Skeletal muscle tissue (tissue), 4 donors: ENCODE data around the gene OSBPL5. TPM values are rescaled to one million over a fixed set of nuclear protein-coding genes. Genes with fewer than 3 reads are reported as not detected.

ENCODE experiments used
- H3K27ac ChIP-seq: one replicate; pipeline ENCODE4 v1.7.0; 2013; ENCODE audit warnings: mild to moderate bottlenecking, low read depth, low read length, inconsistent platforms
- H3K27me3 ChIP-seq, 3 donors: one replicate each; pipeline ENCODE4 v1.7.0; 2013; ENCODE audit warnings: low read length in 3 of 3; ENCODE audit not compliant: control insufficient read depth in 3 of 3, insufficient read depth in 3 of 3
- H3K36me3 ChIP-seq, 3 donors: one replicate each; pipeline ENCODE4 v1.7.0; 2013; ENCODE audit warnings: low read length in 3 of 3; ENCODE audit not compliant: control insufficient read depth in 3 of 3, insufficient read depth in 3 of 3
- H3K4me1 ChIP-seq, 3 donors: one replicate each; pipeline ENCODE4 v1.7.0; 2013; ENCODE audit warnings: low read length in 3 of 3, mild to moderate bottlenecking in 3 of 3; ENCODE audit not compliant: control insufficient read depth in 3 of 3, insufficient read depth in 3 of 3
- H3K4me3 ChIP-seq, 3 donors: one replicate each; pipeline ENCODE4 v1.7.0; 2013; ENCODE audit warnings: low read length in 3 of 3
- H3K9ac ChIP-seq, 3 donors: one replicate each; pipeline ENCODE4 v1.7.0; 2013; ENCODE audit warnings: low read length in 3 of 3, mild to moderate bottlenecking in 3 of 3, moderate library complexity in 2 of 3, low read depth in 1 of 3
- H3K9me3 ChIP-seq, 3 donors: one replicate each; pipeline ENCODE4 v1.7.0; 2013; ENCODE audit warnings: low read length in 3 of 3; ENCODE audit not compliant: control insufficient read depth in 3 of 3
- total RNA-seq: library from RNA; depleted of rRNA; stranded (reverse); fragments of >200 nt; gene quantifications from one replicate; pipeline ENCODE4 v1.2.3, GENCODE V29; 2014
- donor health status: Osteomylitis.

OSBPL5 gene
- total RNA-seq = 19.3 TPM

GRCh38 chr11:3165152-3165705 lies at the start of gene OSBPL5:
TSS of gene OSBPL5 (minus strand) at chr11:3165310. CDS start at chr11:3129148, 36,162 bp downstream.
- no peaks in the 10 kb centered on the region for H3K36me3 ChIP-seq
- H3K27ac ChIP-seq = peak within 1 kb of the TSS; percentile 60
- H3K27me3 ChIP-seq = no peaks in the 10 kb centered on the region
- peaks cover 66 to 70% (median 67%) of the 10 kb centered on the region in 3 donors for H3K4me1 ChIP-seq
- no peaks in the 10 kb centered on the region for H3K9me3 ChIP-seq
- H3K9ac ChIP-seq = peak within 1 kb of the TSS; percentile 69 to 86 (median 75)
- H3K4me3 ChIP-seq = peak within 1 kb of the TSS; percentile 78 to 80 (median 78)

GRCh38 chr11:3214420-3214699 lies 49.2 kb upstream of the OSBPL5 start:
- Histone ChIP-seq H3K4me3 (no peak overlapping the region), H3K27me3 (peaks cover 18 to 48% (median 42%) of the 10 kb centered on the region in 3 donors), H3K9me3 (peaks cover 0 to 4% (median 0%) of the 10 kb centered on the region in 3 donors), H3K27ac (no peak overlapping the region), H3K9ac (no peak overlapping the region), H3K36me3 (no peaks in the 10 kb centered on the region), H3K4me1 (no peaks in the 10 kb centered on the region)

- no peak overlapping the region for H3K4me3 ChIP-seq
- H3K9ac ChIP-seq = no peak overlapping the region
- H3K9me3 ChIP-seq = peaks cover 0 to 4% (median 0%) of the 10 kb centered on the region in 3 donors
- H3K27me3 ChIP-seq = peaks cover 16 to 44% (median 37%) of the 10 kb centered on the region in 3 donors
- H3K36me3 ChIP-seq = no peaks in the 10 kb centered on the region
- H3K4me1 ChIP-seq = no peaks in the 10 kb centered on the region
- no peak overlapping the region for H3K27ac ChIP-seq
Measured at GRCh38 chr11:3213659-3214419, 48.7 kb upstream of the OSBPL5 start.

- H3K36me3 ChIP-seq = no peaks in the 10 kb centered on the region
- peaks cover 0 to 4% (median 4%) of the 10 kb centered on the region in 3 donors for H3K4me1 ChIP-seq
- H3K27ac ChIP-seq = no peak overlapping the region
- peaks cover 0 to 4% (median 0%) of the 10 kb centered on the region in 3 donors for H3K9me3 ChIP-seq
- H3K9ac ChIP-seq = no peak overlapping the region
- peaks cover 12 to 19% (median 15%) of the 10 kb centered on the region in 3 donors for H3K27me3 ChIP-seq
- H3K4me3 ChIP-seq = no peak overlapping the region
Measured at GRCh38 chr11:3208272-3208671, 43.2 kb upstream of the OSBPL5 start.

- H3K27ac ChIP-seq = no peak overlapping the region
Measured at GRCh38 chr11:3207526-3208189, 42.5 kb upstream of the OSBPL5 start.

GRCh38 chr11:3206922-3207204 lies 41.8 kb upstream of the OSBPL5 start:
- no peaks in the 10 kb centered on the region for H3K36me3 ChIP-seq
- H3K27me3 ChIP-seq = peaks cover 25 to 33% (median 29%) of the 10 kb centered on the region in 3 donors
- H3K4me3 ChIP-seq = no peak overlapping the region
- no peak overlapping the region for H3K9ac ChIP-seq
- H3K9me3 ChIP-seq = peaks cover 0 to 4% (median 0%) of the 10 kb centered on the region in 3 donors
- no peak overlapping the region for H3K27ac ChIP-seq
- peaks cover 0 to 9% (median 4%) of the 10 kb centered on the region in 3 donors for H3K4me1 ChIP-seq

More at GRCh38 chr11:3207526-3208189, 42.5 kb upstream of the OSBPL5 start:
- Histone ChIP-seq H3K9ac (no peak overlapping the region), H3K27me3 (peaks cover 18 to 26% (median 21%) of the 10 kb centered on the region in 3 donors), H3K4me3 (no peak overlapping the region), H3K36me3 (no peaks in the 10 kb centered on the region), H3K4me1 (peaks cover 0 to 9% (median 4%) of the 10 kb centered on the region in 3 donors), H3K9me3 (peaks cover 0 to 4% (median 0%) of the 10 kb centered on the region in 3 donors)

- H3K4me3 ChIP-seq = no peak overlapping the region
- no peaks in the 10 kb centered on the region for H3K36me3 ChIP-seq
- H3K9ac ChIP-seq = no peak overlapping the region
- peaks cover 30 to 38% (median 34%) of the 10 kb centered on the region in 3 donors for H3K27me3 ChIP-seq
- H3K4me1 ChIP-seq = peaks cover 0 to 9% (median 4%) of the 10 kb centered on the region in 3 donors
- H3K9me3 ChIP-seq = peaks cover 0 to under 1% (median 0%) of the 10 kb centered on the region in 3 donors
- no peak overlapping the region for H3K27ac ChIP-seq
Measured at GRCh38 chr11:3206156-3206921, 41.2 kb upstream of the OSBPL5 start.

GRCh38 chr11:3205261-3206155 lies 40.4 kb upstream of the OSBPL5 start:
- H3K27me3 ChIP-seq = peaks cover 38 to 46% (median 43%) of the 10 kb centered on the region in 3 donors
- no peak overlapping the region for H3K9ac ChIP-seq
- H3K4me3 ChIP-seq = no peak overlapping the region
- peaks cover 0 to 9% (median 4%) of the 10 kb centered on the region in 3 donors for H3K4me1 ChIP-seq
- no peaks in the 10 kb centered on the region for H3K36me3 ChIP-seq
- no peak overlapping the region for H3K27ac ChIP-seq
- no peaks in the 10 kb centered on the region for H3K9me3 ChIP-seq
